HG03432 (cell line): ENCODE measurements around the gene RPL37.
A peak's percentile ranks its signal among the peaks of the same experiment; 100 is the strongest.
"Not testable (repeated sequence)": the region's sequence is repeated elsewhere in the genome, so short reads cannot be mapped to it uniquely, and the experiment has no call there.

Source experiments
- ATAC-seq: cut with Tn5 transposase; IDR thresholded peaks from one replicate; pipeline ENCODE4 v1.9.1; 2021; ENCODE audit warnings: mild to moderate bottlenecking, moderate library complexity; ENCODE audit not compliant: unreplicated experiment

RPL37 gene

GRCh38 chr5:40834849-40835787 lies at the start of gene RPL37:
RPL37 (minus strand) TSS chr5:40835222; CDS start chr5:40835185, 37 bp downstream.
- peak; percentile 98 for ATAC-seq

DNA sequence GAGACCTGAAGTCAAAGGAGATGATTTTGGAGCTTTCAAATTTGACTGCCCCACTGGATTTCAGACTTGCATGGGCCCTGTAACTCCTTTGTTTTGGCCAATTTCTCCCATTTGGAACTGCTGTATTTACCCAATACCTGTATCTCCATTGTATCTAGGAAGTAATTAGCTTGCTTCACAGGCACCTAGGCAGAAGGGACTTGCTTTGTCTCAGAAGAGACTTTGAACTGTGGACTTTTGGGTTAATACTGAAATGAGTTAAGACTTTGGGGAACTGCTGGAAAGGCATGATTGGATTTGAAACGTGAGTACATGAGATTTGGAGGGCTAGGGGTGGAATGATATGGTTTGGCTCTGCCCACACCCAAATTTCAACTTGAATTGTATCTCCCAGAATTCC lies 48.0 kb upstream of the RPL37 start:
- ATAC-seq = not testable (repeated sequence)

- no peak for ATAC-seq
Measured at GRCh38 chr5:40882291-40882690, 47.3 kb upstream of the RPL37 start.

DNA sequence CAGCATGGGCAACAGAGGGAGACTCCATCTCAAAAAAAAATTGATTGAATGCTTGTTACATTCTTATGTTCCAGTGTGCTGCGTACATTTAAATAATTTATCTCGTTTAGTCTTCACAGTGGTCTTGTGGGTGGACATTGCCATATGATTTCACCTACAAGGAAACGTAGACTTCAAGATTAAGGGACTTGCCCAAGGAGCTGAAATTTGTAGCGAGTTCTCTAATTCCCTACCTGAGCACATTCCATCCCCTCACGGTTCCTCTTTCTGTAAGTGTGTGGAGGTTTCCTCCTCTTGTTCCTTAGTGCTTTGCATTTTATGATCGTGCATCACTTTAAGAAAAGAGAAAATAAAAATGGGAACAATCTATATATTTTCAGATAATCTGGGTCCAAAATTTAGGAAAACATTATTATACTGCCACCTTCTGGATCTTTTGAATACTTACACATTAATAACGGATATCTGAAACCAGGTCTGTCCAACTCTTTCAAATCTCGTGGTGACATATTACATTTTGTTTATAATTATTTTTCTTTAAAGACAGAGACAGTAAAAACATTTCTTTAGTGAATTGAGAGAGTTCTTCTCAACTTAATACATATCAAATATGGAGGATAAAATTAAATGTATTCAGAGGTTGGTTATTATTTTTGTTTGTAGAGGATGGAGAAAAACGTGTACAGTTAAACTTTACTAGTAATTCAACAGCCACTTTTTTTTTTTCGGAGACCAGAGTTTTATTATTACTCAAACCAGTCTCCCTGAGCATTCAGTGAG lies 44.3 kb upstream of the RPL37 start:
- ATAC-seq = no peak

- no peak for ATAC-seq
Measured at GRCh38 chr5:40877371-40877988, 42.5 kb upstream of the RPL37 start.

DNA sequence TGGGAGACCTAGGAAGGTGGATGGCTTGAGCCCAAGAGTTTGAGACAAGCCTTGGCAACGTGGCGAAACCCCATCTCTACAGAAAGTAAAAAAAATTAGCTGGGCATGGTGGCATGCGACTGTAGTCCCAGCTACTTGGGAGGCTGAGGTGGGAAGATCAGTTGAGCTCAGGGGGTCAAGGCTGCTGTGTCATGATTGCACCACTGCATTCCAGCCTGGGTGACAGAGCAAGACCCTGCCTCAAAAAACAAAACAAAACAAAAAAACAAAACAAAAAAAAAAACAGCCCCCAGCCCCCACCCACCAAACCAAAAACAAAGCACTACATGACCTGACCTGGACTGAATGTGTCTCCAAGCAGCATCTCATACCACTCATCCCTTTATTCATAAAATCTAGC lies 40.9 kb upstream of the RPL37 start:
- no peak for ATAC-seq

GRCh38 chr5:40873286-40873880 lies 38.4 kb upstream of the RPL37 start:
- no peak for ATAC-seq

DNA sequence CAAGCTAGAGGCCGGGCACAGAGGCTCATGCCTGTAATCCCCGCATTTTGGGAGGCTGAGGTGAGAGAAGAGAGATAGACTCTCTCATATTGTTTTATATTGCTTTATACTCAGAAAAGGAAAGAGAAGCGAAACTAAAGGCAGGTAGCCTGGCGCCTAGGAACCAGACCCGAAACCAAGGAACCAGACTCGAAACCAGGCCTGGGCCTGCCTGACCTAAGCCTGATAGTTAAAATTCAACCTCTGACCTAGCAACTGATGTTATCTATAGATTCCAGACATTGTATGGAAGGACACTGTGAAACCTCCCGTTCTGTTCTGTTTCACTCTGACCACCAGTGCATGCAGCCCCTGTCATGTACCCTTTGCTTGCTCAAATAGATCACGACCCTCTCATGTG lies 37.2 kb upstream of the RPL37 start:
- ATAC-seq = not testable (repeated sequence)

GRCh38 chr5:40871177-40871576 lies 36.2 kb upstream of the RPL37 start:
- ATAC-seq = no peak

DNA sequence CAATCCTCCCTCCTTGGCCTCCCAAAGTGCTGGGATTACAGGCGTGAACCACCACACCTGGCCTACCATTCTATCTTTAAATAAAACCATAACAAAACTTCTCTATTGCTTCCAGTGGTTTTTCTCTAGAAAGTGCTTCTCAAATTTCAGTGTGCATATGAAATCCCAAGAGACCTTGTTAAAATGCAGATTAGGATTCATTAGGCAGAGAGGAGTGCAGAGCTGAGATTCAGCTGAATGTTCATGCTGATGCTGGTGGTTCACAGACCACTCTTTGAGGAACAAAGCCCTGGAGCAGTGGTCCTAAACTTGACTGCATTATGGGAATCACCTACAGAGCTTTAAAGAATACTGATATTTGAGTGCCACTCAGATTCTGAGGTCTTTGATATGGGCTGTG lies 34.4 kb upstream of the RPL37 start:
- no peak for ATAC-seq

GRCh38 chr5:40866844-40867243 lies 31.8 kb upstream of the RPL37 start:
- no peak for ATAC-seq

DNA sequence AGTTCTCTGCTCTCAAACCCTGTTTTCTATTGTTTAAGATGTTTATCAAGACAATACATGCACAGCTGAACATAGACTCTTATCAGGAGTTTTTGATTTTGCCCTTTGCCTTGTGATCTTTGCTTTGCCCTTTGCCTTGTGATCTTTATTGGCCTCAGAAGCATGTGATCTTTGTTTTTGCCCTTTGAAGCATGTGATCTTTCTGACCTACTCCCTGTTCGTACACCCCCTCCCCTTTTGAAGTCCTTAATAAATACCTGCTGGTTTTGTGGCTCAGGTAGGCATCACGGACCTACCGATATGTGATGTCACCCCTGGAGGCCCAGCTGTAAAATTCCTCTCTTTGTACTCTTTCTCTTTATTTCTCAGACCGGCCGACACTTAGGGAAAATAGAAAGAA lies 30.0 kb upstream of the RPL37 start:
- not testable (repeated sequence) for ATAC-seq

GRCh38 chr5:40860711-40861110 lies 25.7 kb upstream of the RPL37 start:
- no peak for ATAC-seq

DNA sequence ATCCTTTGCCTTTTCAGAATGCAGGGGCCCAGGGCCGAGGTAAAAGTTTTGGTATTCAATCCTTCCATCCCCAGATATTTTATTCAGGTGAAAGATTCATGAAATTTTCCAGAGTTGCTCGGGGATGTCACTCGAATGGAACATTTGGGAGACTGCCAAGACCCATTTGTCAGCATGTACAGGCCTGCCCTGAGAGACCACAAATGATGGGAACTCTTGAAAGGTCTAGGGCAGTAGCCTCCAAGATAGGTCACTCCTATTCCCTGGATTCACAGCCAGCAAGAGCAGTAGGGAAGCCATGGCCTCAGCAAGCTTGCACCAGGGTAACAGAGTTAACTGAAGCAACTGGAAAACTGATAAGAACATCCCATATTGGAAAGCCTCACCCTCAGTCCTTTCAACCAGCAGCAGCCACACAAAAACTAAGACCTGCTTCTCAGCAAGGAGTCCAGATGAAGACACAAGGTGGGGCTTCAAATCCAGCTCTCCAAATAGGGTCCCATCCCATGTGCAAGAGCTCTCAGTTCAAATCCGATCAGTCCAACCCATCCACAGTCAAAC lies 18.7 kb upstream of the RPL37 start:
- no peak for ATAC-seq

DNA sequence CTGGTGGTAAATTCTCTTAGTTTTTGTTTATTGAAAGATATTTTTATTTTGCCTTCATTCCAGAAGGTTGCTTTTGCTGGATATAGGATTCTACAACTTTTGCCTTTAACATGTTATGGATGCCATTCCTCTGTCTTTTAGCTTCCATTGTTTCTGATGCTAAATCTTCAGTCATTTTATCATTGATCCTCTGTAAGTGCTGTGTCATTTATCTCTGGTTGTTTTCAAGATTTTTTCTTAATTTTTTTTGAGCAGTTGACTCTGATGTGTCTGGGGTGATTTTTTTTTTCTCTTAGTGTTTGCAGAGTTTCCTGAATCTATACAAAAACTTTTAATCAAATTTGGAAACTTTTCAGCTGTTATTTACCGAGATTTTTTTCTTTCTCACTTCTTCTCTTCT lies 12.5 kb upstream of the RPL37 start:
- ATAC-seq = no peak

- no peak for ATAC-seq
Measured at GRCh38 chr5:40846371-40846770, 11.3 kb upstream of the RPL37 start.

DNA sequence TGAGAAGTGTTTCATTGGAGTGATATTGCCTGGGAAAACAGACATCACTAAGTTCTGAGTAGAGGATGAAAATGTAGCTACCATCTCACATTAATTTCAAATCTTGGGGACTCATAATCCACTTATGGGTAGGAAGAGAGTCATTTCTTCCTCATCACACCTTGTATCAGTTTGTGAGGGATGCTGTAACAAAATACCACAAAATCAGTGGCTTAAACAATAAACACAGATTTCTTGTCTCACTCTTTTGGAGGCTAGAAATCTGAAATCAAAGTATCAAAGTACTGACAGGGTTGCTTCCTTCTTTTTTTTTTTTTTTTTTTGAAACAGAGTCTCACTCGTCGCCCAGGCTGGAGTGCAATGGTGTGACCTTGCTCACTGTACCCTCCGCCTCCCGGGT lies 9.5 kb upstream of the RPL37 start:
- ATAC-seq = no peak

GRCh38 chr5:40842351-40842750 lies 7.3 kb upstream of the RPL37 start:
- no peak for ATAC-seq

DNA sequence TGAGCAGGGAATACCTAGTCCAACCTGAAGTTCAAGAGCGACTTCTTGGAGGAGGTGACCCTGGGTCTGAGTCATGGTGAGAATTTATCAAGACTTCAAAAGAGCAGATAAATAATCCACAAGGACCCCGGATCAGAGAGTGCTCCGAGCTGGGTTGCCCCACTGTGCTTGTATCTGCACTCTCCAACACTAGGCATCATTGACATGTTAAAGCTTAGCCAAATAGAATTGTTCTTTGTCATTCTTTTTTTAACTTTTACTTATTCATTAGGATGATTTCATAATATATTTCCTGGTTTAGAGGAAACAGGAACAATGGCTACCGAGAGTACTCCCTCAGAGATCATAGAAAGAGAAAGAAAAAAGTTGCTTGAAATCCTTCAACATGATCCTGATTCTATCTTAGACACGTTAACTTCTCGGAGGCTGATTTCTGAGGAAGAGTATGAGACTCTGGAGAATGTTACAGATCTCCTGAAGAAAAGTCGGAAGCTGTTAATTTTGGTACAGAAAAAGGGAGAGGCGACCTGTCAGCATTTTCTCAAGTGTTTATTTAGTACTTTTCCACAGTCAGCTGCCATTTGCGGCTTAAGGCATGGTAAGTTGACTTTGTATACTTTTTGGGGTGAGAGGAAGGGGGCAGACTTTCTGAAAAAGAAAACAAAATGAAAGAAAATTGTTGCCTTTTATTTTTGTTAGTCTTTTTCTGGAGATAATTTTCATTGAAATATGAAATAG lies 6.2 kb upstream of the RPL37 start, which contains the start of gene CARD6:
CARD6 (plus strand) TSS at position 300 of the 738 bp plus-strand sequence; CDS start at position 316, 16 bp downstream.
- peak; percentile 69 for ATAC-seq

GRCh38 chr5:40838086-40838485 lies 3.1 kb upstream of the RPL37 start:
- ATAC-seq = no peak
